ENCODE measurements around the gene OSBPL6.

The OSBPL6 gene

DNA sequence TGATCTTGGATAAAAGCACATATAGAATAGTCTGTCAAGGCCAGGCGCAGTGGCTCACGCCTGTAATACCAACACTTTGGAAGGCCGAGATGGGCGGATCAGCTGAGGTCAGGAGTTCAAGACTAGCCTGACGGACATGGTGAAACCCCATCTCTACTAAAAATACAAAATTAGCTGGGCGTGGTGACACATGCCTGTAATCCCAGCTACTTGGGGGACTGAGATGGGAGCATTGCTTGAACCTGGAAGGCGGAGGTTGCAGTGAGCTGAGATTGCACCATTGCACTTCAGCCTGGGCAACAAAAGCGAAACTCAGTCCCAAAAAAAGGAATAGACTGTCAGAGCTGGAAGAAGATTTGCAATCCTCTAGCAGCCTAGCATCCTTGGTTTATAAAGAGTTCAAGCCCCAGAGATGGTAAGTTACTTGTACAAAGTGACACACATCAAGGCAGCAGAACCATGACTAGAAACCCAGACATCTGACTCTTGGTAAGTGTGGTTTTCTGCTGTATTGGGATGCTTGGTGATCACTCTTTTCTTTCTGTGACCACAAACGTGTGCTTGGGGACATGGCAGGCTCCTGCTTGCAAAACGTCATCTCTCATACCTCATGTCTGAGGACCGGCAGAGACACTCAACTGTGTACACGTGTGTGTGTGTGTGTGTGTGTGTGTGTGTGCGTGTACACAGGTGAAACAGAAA is 69.0 kb downstream of the OSBPL6 start:
- Histone ChIP-seq H3K9me3 (ENCODE audit: control insufficient read depth, low read length) (no peaks in the 10 kb centered on the region), H3K27me3 (replicated peaks; ENCODE audit: control insufficient read depth, insufficient read depth, low read length) (no peaks in the 10 kb centered on the region), H3K9ac (ENCODE audit: low read length) (no peak overlapping the region), H3K36me3 (ENCODE audit: control insufficient read depth, insufficient read depth, low read length, severe bottlenecking) (no peaks in the 10 kb centered on the region), H3K4me3 (ENCODE audit: low read length) (no peak overlapping the region), H3K4me1 (ENCODE audit: control insufficient read depth, insufficient read depth, low read length) (peaks cover 1% of the 10 kb centered on the region)
- no peak for DNase-seq (ENCODE audit: low read depth)

DNA sequence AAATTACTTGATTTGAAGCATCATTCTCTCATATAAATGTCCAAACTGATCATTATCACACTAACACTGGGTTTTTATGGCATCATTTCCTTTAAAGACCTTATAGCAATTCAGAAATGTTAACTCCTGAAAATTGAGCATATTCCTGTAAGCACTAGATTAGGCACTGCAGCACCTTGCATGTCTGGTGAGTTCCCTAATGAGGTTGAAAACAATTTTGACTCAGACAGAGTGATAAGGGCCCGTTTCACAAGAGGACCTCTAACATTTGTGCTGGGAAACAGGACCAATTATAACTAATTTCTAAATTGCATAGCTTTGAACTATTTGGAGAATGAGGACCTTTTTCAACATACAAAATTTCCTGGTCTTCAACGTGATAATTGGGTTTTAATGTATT is 69.9 kb downstream of the OSBPL6 start:
- no peak overlapping the region for H3K4me3 ChIP-seq (ENCODE audit: low read length)
- H3K4me1 ChIP-seq (ENCODE audit: control insufficient read depth, insufficient read depth, low read length): peaks cover 6% of the 10 kb centered on the region
- H3K9ac ChIP-seq (ENCODE audit: low read length): no peak overlapping the region
- H3K9me3 ChIP-seq (ENCODE audit: control insufficient read depth, low read length): no peaks in the 10 kb centered on the region
- no peaks in the 10 kb centered on the region for H3K36me3 ChIP-seq (ENCODE audit: control insufficient read depth, insufficient read depth, low read length, severe bottlenecking)
- no peaks in the 10 kb centered on the region for H3K27me3 ChIP-seq (replicated peaks; ENCODE audit: control insufficient read depth, insufficient read depth, low read length)
- DNase-seq (ENCODE audit: low read depth): no peak

DNA sequence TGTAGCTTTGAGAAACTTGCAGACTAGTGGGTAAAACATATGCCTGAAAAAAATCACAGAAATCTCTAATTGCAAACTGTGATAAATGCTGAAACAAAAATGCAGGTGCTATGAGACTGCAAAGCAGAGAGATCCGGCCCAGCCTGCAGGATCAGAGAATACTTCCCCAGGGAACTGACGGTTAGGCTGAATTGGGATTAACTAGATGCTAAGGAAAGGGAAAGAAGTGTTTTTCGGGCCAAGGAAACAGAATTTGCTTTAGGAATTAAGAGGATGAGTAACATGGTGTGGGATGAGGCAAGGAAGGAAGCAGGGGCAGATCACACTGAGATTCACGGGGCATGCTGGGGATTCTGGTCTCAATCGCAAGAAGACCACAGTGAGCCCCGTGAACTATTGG is 71.5 kb downstream of the OSBPL6 start:
- Histone ChIP-seq H3K9ac (ENCODE audit: low read length) (no peak overlapping the region), H3K9me3 (ENCODE audit: control insufficient read depth, low read length) (no peaks in the 10 kb centered on the region), H3K4me1 (ENCODE audit: control insufficient read depth, insufficient read depth, low read length) (peaks cover 6% of the 10 kb centered on the region), H3K4me3 (ENCODE audit: low read length) (no peak overlapping the region), H3K36me3 (ENCODE audit: control insufficient read depth, insufficient read depth, low read length, severe bottlenecking) (no peaks in the 10 kb centered on the region), H3K27me3 (replicated peaks; ENCODE audit: control insufficient read depth, insufficient read depth, low read length) (no peaks in the 10 kb centered on the region)
- DNase-seq (ENCODE audit: low read depth): no peak

DNA sequence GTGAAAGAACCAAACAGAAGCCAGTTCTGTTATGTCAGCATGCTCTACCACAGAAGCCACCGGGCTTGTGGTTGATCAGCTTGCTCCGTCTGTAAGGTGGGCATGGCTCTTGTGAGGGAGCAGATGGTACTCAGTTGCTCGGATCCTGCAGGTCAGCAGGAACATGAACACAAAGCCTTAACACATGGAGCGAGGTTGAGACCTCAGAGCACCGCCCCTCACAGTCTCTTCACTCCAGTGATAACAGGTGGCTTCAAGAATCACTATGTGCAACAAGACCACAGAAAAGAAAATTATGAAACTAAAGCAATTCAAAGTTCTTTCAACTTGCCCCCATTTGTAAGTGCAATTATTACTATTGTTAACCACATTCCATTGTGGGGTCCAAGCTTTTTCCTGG is 72.1 kb downstream of the OSBPL6 start:
- H3K4me3 ChIP-seq (ENCODE audit: low read length): no peak overlapping the region
- no peaks in the 10 kb centered on the region for H3K9me3 ChIP-seq (ENCODE audit: control insufficient read depth, low read length)
- H3K36me3 ChIP-seq (ENCODE audit: control insufficient read depth, insufficient read depth, low read length, severe bottlenecking): no peaks in the 10 kb centered on the region
- H3K9ac ChIP-seq (ENCODE audit: low read length): no peak overlapping the region
- DNase-seq (ENCODE audit: low read depth): no peak
- H3K4me1 ChIP-seq (ENCODE audit: control insufficient read depth, insufficient read depth, low read length): peaks cover 9% of the 10 kb centered on the region
- no peaks in the 10 kb centered on the region for H3K27me3 ChIP-seq (replicated peaks; ENCODE audit: control insufficient read depth, insufficient read depth, low read length)

DNA sequence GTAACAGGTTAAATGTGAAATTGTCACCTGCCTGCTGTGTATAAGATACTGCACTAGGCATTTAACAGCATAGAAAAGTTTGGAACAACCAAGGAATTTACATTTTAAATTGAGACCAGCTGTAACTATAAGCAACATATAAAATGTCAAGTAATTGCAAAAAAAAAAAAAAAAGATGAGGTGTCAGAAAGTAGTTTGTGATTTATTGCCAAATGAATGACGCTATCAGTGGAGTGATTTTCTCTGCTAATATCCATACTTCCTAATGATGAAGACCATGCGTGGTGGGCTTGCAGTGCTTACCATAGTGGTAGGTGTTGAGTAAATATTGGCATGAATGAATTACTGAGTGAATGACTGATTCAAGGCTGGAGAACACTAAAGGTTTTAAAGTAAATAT is 73.3 kb downstream of the OSBPL6 start:
- H3K9me3 ChIP-seq (ENCODE audit: control insufficient read depth, low read length): no peaks in the 10 kb centered on the region
- H3K4me3 ChIP-seq (ENCODE audit: low read length): no peak overlapping the region
- H3K27me3 ChIP-seq (replicated peaks; ENCODE audit: control insufficient read depth, insufficient read depth, low read length): no peaks in the 10 kb centered on the region
- no peak overlapping the region for H3K9ac ChIP-seq (ENCODE audit: low read length)
- DNase-seq (ENCODE audit: low read depth): no peak
- peaks cover 21% of the 10 kb centered on the region for H3K4me1 ChIP-seq (ENCODE audit: control insufficient read depth, insufficient read depth, low read length)
- H3K36me3 ChIP-seq (ENCODE audit: control insufficient read depth, insufficient read depth, low read length, severe bottlenecking): no peaks in the 10 kb centered on the region

DNA sequence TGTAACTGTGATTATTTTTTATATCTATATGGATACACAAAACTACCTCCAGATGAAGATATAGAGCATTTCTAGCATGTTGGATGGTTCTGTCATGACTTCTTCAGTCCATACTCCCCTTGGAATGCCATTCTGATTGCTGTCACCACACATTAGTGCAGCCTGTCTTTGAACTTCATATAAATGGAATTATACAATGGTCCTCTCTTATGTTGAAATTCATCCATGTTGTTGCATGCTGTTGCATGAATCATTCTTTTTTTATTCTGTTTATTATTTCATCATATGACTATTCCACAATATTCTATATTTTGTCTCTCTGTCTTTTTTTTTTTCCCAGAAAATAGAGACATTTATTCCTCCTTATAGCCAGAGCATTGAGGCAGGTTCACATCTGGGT is 74.1 kb downstream of the OSBPL6 start:
- H3K9me3 ChIP-seq (ENCODE audit: control insufficient read depth, low read length): no peaks in the 10 kb centered on the region
- H3K27me3 ChIP-seq (replicated peaks; ENCODE audit: control insufficient read depth, insufficient read depth, low read length): no peaks in the 10 kb centered on the region
- H3K9ac ChIP-seq (ENCODE audit: low read length): no peak overlapping the region
- no peak overlapping the region for H3K4me3 ChIP-seq (ENCODE audit: low read length)
- peaks cover 21% of the 10 kb centered on the region for H3K4me1 ChIP-seq (ENCODE audit: control insufficient read depth, insufficient read depth, low read length)
- no peaks in the 10 kb centered on the region for H3K36me3 ChIP-seq (ENCODE audit: control insufficient read depth, insufficient read depth, low read length, severe bottlenecking)
- peak; percentile 31 for DNase-seq (ENCODE audit: low read depth)

DNA sequence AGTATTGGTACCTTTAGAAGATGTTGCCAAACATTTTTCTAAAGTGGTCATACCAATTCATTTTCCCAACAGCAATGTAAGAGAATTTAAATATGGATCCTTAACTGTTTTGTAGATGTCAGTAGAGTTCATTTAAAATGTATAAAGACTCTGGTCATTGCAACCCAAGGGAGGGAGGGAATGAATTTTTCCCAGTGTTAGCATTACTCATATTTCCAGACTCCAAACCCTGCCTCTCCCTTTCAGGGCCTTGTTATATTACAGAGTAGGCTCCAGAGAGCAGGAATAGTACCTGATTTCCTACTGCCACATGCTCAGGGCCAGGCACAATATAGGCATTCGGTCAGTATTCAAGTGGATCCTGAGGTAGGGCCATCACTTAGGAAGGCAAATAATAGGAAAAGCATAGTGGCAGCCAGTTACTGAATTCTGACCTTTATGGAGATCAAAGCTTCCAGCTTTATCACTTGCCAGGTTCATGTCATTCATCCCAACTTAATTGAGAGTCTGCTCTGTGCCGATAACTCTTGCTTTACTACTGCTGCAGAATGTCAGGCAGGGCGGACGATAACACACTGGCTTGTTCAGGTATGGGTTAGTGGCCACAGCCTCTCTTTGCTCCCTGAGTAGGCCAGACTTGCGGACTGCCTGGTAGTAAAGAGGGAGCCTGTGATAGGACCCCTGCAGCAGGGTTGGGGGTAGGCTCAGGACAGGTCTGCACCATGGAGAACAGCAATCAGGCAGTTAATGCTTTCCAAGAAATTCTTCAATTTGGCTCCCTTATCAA is 75.3 kb downstream of the OSBPL6 start:
- Histone ChIP-seq H3K9me3 (ENCODE audit: control insufficient read depth, low read length) (no peaks in the 10 kb centered on the region), H3K9ac (ENCODE audit: low read length) (no peak overlapping the region), H3K27me3 (replicated peaks; ENCODE audit: control insufficient read depth, insufficient read depth, low read length) (no peaks in the 10 kb centered on the region), H3K4me1 (ENCODE audit: control insufficient read depth, insufficient read depth, low read length) (peaks cover 21% of the 10 kb centered on the region), H3K4me3 (ENCODE audit: low read length) (no peak overlapping the region), H3K36me3 (ENCODE audit: control insufficient read depth, insufficient read depth, low read length, severe bottlenecking) (no peaks in the 10 kb centered on the region)
- DNase-seq (ENCODE audit: low read depth): no peak

DNA sequence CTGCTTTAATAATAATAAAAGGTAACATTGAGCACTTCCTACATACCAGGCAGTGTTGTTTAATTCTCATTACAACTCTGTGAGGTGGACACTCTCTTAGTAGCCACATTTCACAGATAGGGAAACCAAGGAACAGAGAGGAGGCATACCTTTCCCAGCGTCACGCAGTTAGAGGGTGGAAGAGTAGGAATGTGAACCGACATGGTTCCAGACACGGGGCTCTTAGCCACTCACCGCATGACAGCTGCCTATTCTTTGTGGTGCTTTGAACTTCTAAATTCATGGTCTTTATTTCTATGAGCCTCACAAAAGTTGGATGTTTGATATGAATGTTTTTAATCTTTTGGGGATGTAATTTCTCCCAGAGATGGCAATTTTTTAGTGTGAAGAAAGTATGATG is 76.0 kb downstream of the OSBPL6 start:
- H3K4me1 ChIP-seq (ENCODE audit: control insufficient read depth, insufficient read depth, low read length): peaks cover 21% of the 10 kb centered on the region
- no peaks in the 10 kb centered on the region for H3K9me3 ChIP-seq (ENCODE audit: control insufficient read depth, low read length)
- no peak overlapping the region for H3K9ac ChIP-seq (ENCODE audit: low read length)
- H3K36me3 ChIP-seq (ENCODE audit: control insufficient read depth, insufficient read depth, low read length, severe bottlenecking): no peaks in the 10 kb centered on the region
- no peak overlapping the region for H3K4me3 ChIP-seq (ENCODE audit: low read length)
- no peak for DNase-seq (ENCODE audit: low read depth)
- H3K27me3 ChIP-seq (replicated peaks; ENCODE audit: control insufficient read depth, insufficient read depth, low read length): no peaks in the 10 kb centered on the region

DNA sequence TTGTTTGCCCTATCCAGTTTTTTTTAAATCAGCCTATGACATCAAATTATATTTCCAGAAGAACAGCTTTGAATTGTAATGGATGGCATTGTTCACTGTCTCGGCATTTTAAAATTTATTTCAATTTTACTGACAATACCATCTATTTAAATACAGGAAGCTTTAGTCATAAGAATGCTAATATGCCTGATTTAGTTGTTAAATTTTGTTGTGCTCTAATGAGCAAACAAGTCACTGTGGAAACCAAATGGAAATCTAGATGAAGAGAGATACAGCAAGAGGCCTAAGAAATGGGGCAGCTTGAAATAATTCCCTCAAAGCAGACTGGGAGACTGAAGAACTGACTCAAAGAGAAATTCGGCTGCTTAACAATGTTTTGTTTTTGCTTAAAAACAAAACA is 76.8 kb downstream of the OSBPL6 start:
- H3K36me3 ChIP-seq (ENCODE audit: control insufficient read depth, insufficient read depth, low read length, severe bottlenecking): no peaks in the 10 kb centered on the region
- no peaks in the 10 kb centered on the region for H3K27me3 ChIP-seq (replicated peaks; ENCODE audit: control insufficient read depth, insufficient read depth, low read length)
- H3K4me1 ChIP-seq (ENCODE audit: control insufficient read depth, insufficient read depth, low read length): peaks cover 21% of the 10 kb centered on the region
- no peak overlapping the region for H3K4me3 ChIP-seq (ENCODE audit: low read length)
- no peak for DNase-seq (ENCODE audit: low read depth)
- H3K9me3 ChIP-seq (ENCODE audit: control insufficient read depth, low read length): no peaks in the 10 kb centered on the region
- H3K9ac ChIP-seq (ENCODE audit: low read length): no peak overlapping the region

DNA sequence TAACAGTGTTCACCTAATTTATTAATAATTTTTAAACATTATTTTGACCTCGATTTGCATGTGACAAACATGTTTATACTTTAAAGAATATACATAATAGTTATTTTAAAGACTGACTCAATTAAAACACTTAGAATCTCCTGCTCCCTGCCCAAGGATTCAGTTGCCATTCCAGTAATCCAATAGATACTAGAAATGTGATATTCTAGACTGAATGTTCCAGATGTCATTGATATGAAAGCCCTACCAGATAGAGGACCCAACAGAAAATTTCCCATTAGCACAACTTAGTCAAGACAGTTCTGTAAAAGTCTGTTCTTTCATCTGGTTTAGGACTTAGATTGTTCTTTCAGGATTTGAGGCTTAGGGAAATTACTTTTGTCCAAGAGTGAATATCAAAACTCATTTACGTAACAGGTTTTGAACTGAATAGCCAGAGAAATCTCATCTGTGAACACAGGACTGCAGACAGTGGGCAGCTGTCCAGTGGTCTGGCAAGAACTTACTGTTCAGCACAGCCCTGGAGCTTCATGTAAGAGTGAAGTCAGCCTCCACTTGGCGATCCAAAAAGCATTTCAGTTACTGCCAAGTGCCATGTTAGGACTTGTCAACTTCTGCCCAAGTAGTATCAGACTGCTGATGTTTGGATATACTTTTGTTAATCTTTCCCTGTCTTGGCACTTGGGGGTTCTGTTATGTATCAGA is 77.5 kb downstream of the OSBPL6 start:
- Histone ChIP-seq H3K9me3 (ENCODE audit: control insufficient read depth, low read length) (no peaks in the 10 kb centered on the region), H3K4me3 (ENCODE audit: low read length) (peak overlapping the region; percentile 33), H3K36me3 (ENCODE audit: control insufficient read depth, insufficient read depth, low read length, severe bottlenecking) (no peaks in the 10 kb centered on the region), H3K27me3 (replicated peaks; ENCODE audit: control insufficient read depth, insufficient read depth, low read length) (no peaks in the 10 kb centered on the region), H3K4me1 (ENCODE audit: control insufficient read depth, insufficient read depth, low read length) (peaks cover 21% of the 10 kb centered on the region), H3K9ac (ENCODE audit: low read length) (no peak overlapping the region)
- DNase-seq (ENCODE audit: low read depth): peak; percentile 62

DNA sequence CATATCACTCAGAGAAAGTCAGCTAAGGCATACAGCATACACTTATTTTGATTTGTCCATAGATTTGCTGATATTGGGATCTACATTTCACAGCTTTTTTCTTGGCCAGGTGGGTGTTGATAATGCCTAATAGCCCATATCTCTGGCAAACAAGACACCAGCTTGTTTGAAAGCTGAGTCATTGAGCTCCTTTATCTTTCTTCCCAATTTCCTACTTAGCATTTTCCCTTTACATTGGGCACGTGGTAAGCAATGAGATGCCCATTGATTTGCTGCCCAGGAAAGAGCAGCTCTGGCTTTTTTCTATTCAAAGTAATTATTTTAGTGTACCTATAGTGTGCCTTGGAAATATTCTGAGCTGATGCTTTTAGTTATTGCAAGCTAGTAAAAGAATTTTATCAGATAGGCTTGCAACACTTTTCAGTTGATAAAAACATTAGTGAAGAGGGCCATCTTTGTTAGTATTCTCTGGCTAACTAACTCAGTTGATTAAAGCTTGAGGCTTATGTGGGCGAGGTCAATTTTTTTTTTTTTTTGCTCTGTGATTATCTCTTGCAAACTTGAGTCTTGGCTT is 79.6 kb downstream of the OSBPL6 start:
- Histone ChIP-seq H3K27me3 (replicated peaks; ENCODE audit: control insufficient read depth, insufficient read depth, low read length) (no peaks in the 10 kb centered on the region), H3K36me3 (ENCODE audit: control insufficient read depth, insufficient read depth, low read length, severe bottlenecking) (no peaks in the 10 kb centered on the region), H3K9ac (ENCODE audit: low read length) (no peak overlapping the region), H3K4me3 (ENCODE audit: low read length) (no peak overlapping the region), H3K9me3 (ENCODE audit: control insufficient read depth, low read length) (no peaks in the 10 kb centered on the region), H3K4me1 (ENCODE audit: control insufficient read depth, insufficient read depth, low read length) (peaks cover 30% of the 10 kb centered on the region)
- no peak for DNase-seq (ENCODE audit: low read depth)

Data from adipocyte (in vitro differentiated cells).